Cardiac muscle cell (in vitro differentiated cells and primary cell): ENCODE results near the gene CCSER2. TPM values are rescaled to one million over a fixed set of nuclear protein-coding genes. Genes with fewer than 3 reads are reported as not detected.

Experiments used
- DNase-seq, 2 donors: peaks; one replicate each; pipeline versions ENCODE4 v3.0.0 to v3.0.0-alpha.2; 2010 to 2017; ENCODE audit warnings: low read depth in 1 of 2, low spot score in 1 of 2
- H3K27ac ChIP-seq: fragments of 200-600 bp; sonication (generic); 2 replicates; pipeline ENCODE4 v1.5.1; 2016
- H3K27me3 ChIP-seq: fragments of 200-600 bp; sonication (generic); 2 replicates; pipeline ENCODE4 v1.6.0; 2016; ENCODE audit warnings: control low read depth
- H3K36me3 ChIP-seq: fragments of 200-600 bp; sonication (generic); 2 replicates; pipeline ENCODE4 v1.5.1; 2016; ENCODE audit warnings: control low read depth
- H3K4me1 ChIP-seq: fragments of 200-600 bp; sonication (generic); 2 replicates; pipeline ENCODE4 v1.8.1; 2017; ENCODE audit warnings: low read depth, mild to moderate bottlenecking, mixed run types
- H3K4me3 ChIP-seq: fragments of 200-600 bp; sonication (generic); 2 replicates; pipeline ENCODE4 v1.5.1; 2016; ENCODE audit warnings: mild to moderate bottlenecking
- H3K9me3 ChIP-seq: fragments of 200-600 bp; sonication (generic); 2 replicates; pipeline ENCODE4 v1.5.1; 2017; ENCODE audit warnings: low read depth, mild to moderate bottlenecking, control low read depth
- polyA plus RNA-seq: library from polyadenylated mRNA; unstranded; fragments of >200 nt; fragmentation: Nextera tagmentation; extraction: Ambion mirVana; gene quantifications from 2 replicates; pipeline ENCODE4 v1.2.1, GENCODE V29; 2016
- total RNA-seq: library from RNA; depleted of rRNA; stranded (reverse); fragments of >200 nt; gene quantifications from 2 replicates; pipeline ENCODE4 v1.2.3, GENCODE V29; 2016
- TF ChIP-seq, protein P1 (sequence below): IDR thresholded peaks from 2 replicates; pipeline ENCODE4 v1.5.1; 2012; ENCODE audit warnings: low read depth, mild to moderate bottlenecking, low read length

The CCSER2 gene
- total and polyA plus RNA-seq, 2 experiments from 2014 or later: 22.5 to 32.9 TPM

DNA sequence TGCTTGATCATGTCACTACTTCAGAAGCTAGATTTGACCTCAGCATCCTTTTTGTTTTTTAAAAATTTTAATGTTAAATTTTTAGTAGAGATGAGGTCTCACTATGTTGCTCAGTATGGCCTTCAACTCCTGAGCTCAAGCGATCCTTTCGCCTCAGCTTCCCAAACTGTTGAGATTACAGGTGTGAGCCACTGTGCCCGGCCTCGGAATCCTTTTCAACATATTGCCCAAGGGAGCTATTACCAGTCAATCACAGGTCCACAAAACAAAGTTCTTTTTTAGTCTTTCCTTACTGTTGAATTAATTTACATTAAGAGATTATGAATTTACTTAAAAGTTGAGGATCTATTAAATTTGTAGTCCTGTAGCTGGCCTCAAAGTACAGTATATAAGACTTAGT is 37.7 kb downstream of the CCSER2 start:
- Histone ChIP-seq H3K4me1 (peaks cover 7% of the 10 kb centered on the region), H3K27me3 (no peaks in the 10 kb centered on the region), H3K9me3 (no peaks in the 10 kb centered on the region), H3K27ac (no peak overlapping the region), H3K36me3 (no peaks in the 10 kb centered on the region), H3K4me3 (no peak overlapping the region)
- no peak for DNase-seq
- TF ChIP-seq, protein P1, sequence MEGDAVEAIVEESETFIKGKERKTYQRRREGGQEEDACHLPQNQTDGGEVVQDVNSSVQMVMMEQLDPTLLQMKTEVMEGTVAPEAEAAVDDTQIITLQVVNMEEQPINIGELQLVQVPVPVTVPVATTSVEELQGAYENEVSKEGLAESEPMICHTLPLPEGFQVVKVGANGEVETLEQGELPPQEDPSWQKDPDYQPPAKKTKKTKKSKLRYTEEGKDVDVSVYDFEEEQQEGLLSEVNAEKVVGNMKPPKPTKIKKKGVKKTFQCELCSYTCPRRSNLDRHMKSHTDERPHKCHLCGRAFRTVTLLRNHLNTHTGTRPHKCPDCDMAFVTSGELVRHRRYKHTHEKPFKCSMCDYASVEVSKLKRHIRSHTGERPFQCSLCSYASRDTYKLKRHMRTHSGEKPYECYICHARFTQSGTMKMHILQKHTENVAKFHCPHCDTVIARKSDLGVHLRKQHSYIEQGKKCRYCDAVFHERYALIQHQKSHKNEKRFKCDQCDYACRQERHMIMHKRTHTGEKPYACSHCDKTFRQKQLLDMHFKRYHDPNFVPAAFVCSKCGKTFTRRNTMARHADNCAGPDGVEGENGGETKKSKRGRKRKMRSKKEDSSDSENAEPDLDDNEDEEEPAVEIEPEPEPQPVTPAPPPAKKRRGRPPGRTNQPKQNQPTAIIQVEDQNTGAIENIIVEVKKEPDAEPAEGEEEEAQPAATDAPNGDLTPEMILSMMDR: no peak

DNA sequence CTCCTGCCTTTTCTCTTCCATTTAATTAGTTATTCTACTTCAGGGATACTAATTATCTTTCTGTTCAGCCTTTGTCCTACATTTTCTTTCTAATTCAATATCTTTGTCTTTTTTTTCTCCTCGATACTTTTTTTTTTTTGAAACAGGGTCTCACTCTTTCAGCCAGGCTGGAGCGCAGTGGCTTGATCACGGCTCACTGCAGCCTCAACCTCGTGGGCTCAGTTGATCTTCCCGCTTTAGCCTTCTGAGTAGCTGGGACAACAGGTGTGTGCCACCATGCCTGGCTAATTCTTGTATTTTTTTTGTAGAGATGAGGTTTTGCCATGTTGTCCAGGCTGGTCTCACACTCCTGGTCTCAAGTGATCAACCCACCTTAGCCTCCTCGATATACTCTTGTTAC is 38.9 kb downstream of the CCSER2 start:
- Histone ChIP-seq H3K9me3 (no peaks in the 10 kb centered on the region), H3K27ac (no peak overlapping the region), H3K4me3 (no peak overlapping the region), H3K4me1 (peaks cover 3% of the 10 kb centered on the region), H3K36me3 (no peaks in the 10 kb centered on the region), H3K27me3 (no peaks in the 10 kb centered on the region)
- no peak for DNase-seq
- TF ChIP-seq, protein P1: no peak

DNA sequence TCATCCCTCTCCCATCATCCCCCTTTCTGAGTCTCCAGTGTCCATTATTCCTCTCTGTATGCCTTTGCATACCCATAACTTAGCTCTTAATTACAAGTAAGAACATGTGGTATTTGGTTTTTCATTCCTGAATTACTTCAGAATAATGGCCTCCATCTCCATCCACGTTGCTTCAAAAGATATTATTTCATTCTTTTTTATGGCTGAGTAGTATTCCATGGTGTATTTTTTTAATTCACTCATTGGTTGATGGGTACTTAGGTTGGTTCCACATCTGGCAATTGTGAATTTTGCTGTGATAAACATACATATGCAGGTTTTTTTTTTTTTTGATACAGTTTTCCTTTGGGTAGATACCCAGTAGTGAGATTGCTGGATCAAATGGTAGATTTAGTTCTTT is 40.4 kb downstream of the CCSER2 start:
- H3K27me3 ChIP-seq: no peaks in the 10 kb centered on the region
- H3K4me3 ChIP-seq: no peak overlapping the region
- TF ChIP-seq, protein P1: no peak
- H3K4me1 ChIP-seq: peaks cover 3% of the 10 kb centered on the region
- H3K36me3 ChIP-seq: peaks cover 4% of the 10 kb centered on the region
- H3K9me3 ChIP-seq: no peaks in the 10 kb centered on the region
- H3K27ac ChIP-seq: no peak overlapping the region
- DNase-seq: no peak

DNA sequence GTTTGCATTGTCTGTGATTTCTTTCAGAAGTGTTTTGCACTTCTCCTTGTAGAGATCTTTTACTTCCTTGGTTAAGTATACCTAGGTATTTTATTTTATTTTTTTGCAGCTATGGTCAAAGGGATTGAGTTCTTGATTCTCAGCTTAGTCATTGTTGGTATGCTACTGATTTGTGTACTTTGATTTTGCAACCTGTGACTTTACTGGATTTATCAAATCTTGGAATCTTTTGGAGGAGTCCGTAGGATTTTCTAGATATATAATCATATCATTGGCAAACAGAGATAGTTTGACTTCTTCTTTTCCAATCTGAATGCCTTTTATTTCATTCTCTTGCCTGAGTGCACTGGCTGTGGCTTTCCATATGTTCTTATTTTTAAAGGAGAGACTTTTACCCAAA is 41.9 kb downstream of the CCSER2 start:
- H3K36me3 ChIP-seq: peaks cover 9% of the 10 kb centered on the region
- H3K4me1 ChIP-seq: peaks cover 3% of the 10 kb centered on the region
- no peaks in the 10 kb centered on the region for H3K27me3 ChIP-seq
- H3K4me3 ChIP-seq: no peak overlapping the region
- TF ChIP-seq, protein P1: no peak
- no peak for DNase-seq
- H3K27ac ChIP-seq: no peak overlapping the region
- no peaks in the 10 kb centered on the region for H3K9me3 ChIP-seq

DNA sequence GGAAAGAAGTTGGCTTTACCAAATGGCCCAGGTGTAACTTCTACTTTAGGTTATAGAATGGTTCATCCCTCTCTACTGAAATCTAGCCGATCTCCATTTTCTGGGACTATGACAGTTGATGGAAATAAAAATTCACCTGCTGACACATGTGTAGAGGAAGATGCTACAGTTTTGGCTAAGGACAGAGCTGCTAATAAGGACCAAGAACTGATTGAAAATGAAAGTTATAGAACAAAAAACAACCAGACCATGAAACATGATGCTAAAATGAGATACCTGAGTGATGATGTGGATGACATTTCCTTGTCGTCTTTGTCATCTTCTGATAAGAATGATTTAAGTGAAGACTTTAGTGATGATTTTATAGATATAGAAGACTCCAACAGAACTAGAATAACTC is 43.6 kb downstream of the CCSER2 start:
- TF ChIP-seq, protein P1: no peak
- Histone ChIP-seq H3K4me3 (no peak overlapping the region), H3K27me3 (no peaks in the 10 kb centered on the region), H3K9me3 (no peaks in the 10 kb centered on the region), H3K36me3 (peaks cover 9% of the 10 kb centered on the region), H3K4me1 (peaks cover 5% of the 10 kb centered on the region), H3K27ac (no peak overlapping the region)
- no peak for DNase-seq

DNA sequence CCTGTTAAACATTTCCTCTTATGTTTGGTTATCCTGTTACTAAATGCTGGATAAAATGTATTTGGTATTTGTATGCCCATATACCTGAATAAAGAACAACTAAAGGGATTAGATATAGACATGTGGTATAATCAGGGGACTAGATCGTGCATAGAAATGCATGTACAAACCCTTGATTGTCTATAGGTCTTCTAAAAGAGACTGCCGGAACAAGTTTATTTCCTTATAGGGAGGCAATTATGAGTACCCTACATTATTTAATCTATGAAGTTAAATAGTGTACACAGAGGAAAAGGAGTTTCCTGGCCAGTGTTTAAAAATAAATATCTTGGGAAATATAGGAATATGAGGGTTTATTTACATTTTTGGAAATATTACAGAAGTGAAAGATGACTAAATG is 44.6 kb downstream of the CCSER2 start:
- Histone ChIP-seq H3K4me3 (no peak overlapping the region), H3K4me1 (peaks cover 5% of the 10 kb centered on the region), H3K27me3 (no peaks in the 10 kb centered on the region), H3K9me3 (no peaks in the 10 kb centered on the region), H3K27ac (no peak overlapping the region), H3K36me3 (peaks cover 9% of the 10 kb centered on the region)
- no peak for DNase-seq
- TF ChIP-seq, protein P1: no peak
